Right cardiac atrium (tissue), 5 donors: ENCODE data around the gene PEX6. TPM values are rescaled to one million over a fixed set of nuclear protein-coding genes. Genes with fewer than 3 reads are reported as not detected.
"Not testable (repeated sequence)": the region's sequence is repeated elsewhere in the genome, so short reads cannot be mapped to it uniquely, and the experiment has no call there.

Source experiments
- ATAC-seq, 2 donors: fragments of 200-7000 bp; cut with Tn5 transposase; one replicate each; pipeline versions ENCODE4 v1.8.0 to v1.9.1; 2020; ENCODE audit warnings: moderate library complexity in 2 of 2, mild to moderate bottlenecking in 1 of 2
- DNase-seq, 3 donors: peaks; one replicate each; pipeline ENCODE4 v3.0.0-alpha.2; 2020
- H3K27ac ChIP-seq: one replicate; pipeline ENCODE4 v1.5.1; 2013; ENCODE audit warnings: mild to moderate bottlenecking, low read length, control low read depth, moderate library complexity
- H3K27me3 ChIP-seq: one replicate; pipeline ENCODE4 v1.6.1; 2013; ENCODE audit not compliant: control insufficient read depth, insufficient read depth
- H3K4me1 ChIP-seq: one replicate; pipeline ENCODE4 v1.6.1; 2013; ENCODE audit warnings: low read length; ENCODE audit not compliant: control insufficient read depth, insufficient read depth
- H3K4me3 ChIP-seq: one replicate; pipeline ENCODE4 v1.5.1; 2013; ENCODE audit warnings: low read length, control low read depth
- H3K9me3 ChIP-seq: one replicate; pipeline ENCODE4 v1.6.1; 2013; ENCODE audit warnings: low read length; ENCODE audit not compliant: control insufficient read depth
- WGBS: extraction: QIAGEN DNeasy Blood & Tissue Kit; methylation state at CpG from one replicate; pipeline ENCODE4 v1.1.7; 2013; 5-methylcytosine and 5-hydroxymethylcytosine counted together
- intact Hi-C, 4 donors: fragments of 100-400 bp; cut with DNase I; formaldehyde crosslinking; loops; one replicate each; pipeline versions ENCODE4 v1.11.0 to v1.14.0; 2022 to 2023
- polyA plus RNA-seq: library from polyadenylated mRNA; stranded (reverse); fragments of 200-250 nt; gene quantifications from one replicate; pipeline ENCODE4 v1.2.3, GENCODE V29; 2013
- total RNA-seq, 4 donors: library from RNA; stranded (reverse); fragmentation: NEBNext Ultra II Directional; extraction: Animal tissue kit (Norgen Biotek cat#: 25700); gene quantifications; one replicate each; pipeline ENCODE4 v1.2.1, GENCODE V29; 2021
- donor health status: healthy with polysubstance abuse.
- donor health status: DM: no; HTN: yes; CAD: no.
- donor health status: DM: no; HTN: no; CAD: no.
- donor health status: DM: no; HTN: yes; CAD: no; lungs with severe emphysema.
- donor health status: DM: yes; HTN: yes; CAD: no.

Gene PEX6
- total and polyA plus RNA-seq, 5 donors: 16.1 to 30.8 (median 17.9) TPM

DNA sequence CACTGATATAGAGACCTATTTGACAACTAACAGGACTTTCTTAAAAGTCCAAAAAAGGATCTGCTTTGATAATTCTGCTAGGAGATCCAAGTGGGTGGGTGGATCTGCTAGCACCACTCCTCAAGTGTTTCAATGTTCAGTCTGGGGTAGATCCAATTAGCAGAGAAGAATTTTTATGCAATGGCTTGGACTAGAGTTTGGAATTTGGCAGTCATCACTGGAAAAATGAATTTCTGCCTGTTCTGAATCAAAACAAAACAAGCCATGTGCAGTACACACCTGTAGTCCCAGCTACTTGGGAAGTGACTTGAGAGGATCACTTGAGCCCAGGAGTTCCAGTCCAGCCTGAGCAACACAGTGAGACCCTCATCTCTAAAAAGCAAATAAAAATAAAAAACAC is 31.0 kb downstream of the PEX6 start:
- ATAC-seq (peak in 1 of 2 donors; percentile 18), DNase-seq (no peak)
- intact Hi-C loops: no loop called here
- H3K9me3 ChIP-seq: no peaks in the 10 kb centered on the region
- H3K27ac ChIP-seq: no peak overlapping the region
- H3K4me1 ChIP-seq: no peaks in the 10 kb centered on the region
- H3K4me3 ChIP-seq: no peak overlapping the region
- no peaks in the 10 kb centered on the region for H3K27me3 ChIP-seq

DNA sequence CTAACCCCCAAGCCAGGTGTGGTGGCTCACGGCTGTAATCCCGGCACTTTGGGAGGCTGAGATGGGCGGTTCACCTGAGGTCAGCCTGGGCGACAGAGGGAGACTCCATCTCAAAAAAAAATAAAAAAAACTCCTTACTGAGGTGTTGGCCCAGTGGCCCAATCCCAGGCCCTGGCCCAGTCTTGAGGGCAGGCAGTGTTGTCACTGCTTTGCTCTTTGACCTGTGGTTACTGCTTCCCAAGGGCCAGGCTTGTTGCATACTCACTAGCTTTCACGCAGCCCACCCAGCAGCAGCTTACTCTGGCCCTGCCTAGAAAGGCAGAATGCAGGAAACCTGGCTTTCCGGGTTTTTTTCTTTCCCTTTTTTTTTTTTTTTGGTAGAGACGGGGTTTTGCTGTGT is 36.5 kb downstream of the PEX6 start:
- DNase-seq (peak in 1 of 3 donors; percentile 20), ATAC-seq (no peak)
- no peaks in the 10 kb centered on the region for H3K27me3 ChIP-seq
- intact Hi-C loops: no loop called here
- no peak overlapping the region for H3K4me3 ChIP-seq
- 72% methylated on average over 7 of the region's 7 CpGs for WGBS
- H3K27ac ChIP-seq: no peak overlapping the region
- no peaks in the 10 kb centered on the region for H3K9me3 ChIP-seq
- H3K4me1 ChIP-seq: no peaks in the 10 kb centered on the region

DNA sequence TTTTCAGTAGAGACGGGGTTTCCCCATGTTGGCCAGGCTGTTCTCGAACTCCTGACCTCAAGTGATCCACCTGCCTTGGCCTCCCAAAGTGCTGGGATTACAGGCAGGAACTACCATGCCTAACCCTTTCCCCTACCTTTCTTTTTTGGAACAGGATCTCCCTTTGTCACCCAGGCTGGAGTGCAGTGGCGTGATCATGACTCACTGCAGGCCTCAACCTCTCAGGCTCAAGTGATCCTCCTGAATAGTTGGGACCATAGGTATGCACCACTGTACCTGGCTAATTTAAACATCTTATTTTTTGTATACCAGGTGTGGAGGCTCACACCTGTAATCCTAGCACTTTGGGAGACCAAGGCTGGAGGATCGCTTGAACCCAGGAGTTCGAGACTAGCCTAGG is 37.6 kb downstream of the PEX6 start:
- DNase-seq, ATAC-seq, intact Hi-C loops, H3K27ac ChIP-seq, H3K4me3 ChIP-seq, H3K9me3 ChIP-seq, H3K27me3 ChIP-seq, H3K4me1 ChIP-seq: not testable (repeated sequence)
- WGBS: 98% methylated on average over 5 of the region's 5 CpGs

- Histone ChIP-seq H3K9me3 (no peaks in the 10 kb centered on the region), H3K4me1 (no peaks in the 10 kb centered on the region), H3K27ac (no peak overlapping the region), H3K27me3 (no peaks in the 10 kb centered on the region), H3K4me3 (no peak overlapping the region)
- DNase-seq: peak in 1 of 3 donors; percentile 16
- intact Hi-C loops: no loop called here
- peak in 1 of 2 donors; percentile 12 for ATAC-seq
- WGBS: 93% methylated on average over 6 of the region's 6 CpGs
These were observed 38.4 kb downstream of the PEX6 start for GRCh38 chr6:42940493-42941045.

GRCh38 chr6:42939810-42940167 is 39.2 kb downstream of the PEX6 start:
- no peak overlapping the region for H3K4me3 ChIP-seq
- intact Hi-C loops: no loop called here
- H3K27ac ChIP-seq: no peak overlapping the region
- WGBS: 73% methylated on average over 4 of the region's 4 CpGs
- H3K4me1 ChIP-seq: no peaks in the 10 kb centered on the region
- DNase-seq (no peak), ATAC-seq (no peak)
- no peaks in the 10 kb centered on the region for H3K27me3 ChIP-seq
- H3K9me3 ChIP-seq: no peaks in the 10 kb centered on the region

GRCh38 chr6:42938987-42939809 is 39.8 kb downstream of the PEX6 start:
- DNase-seq (peak in 1 of 3 donors; percentile 28), ATAC-seq (peak; percentile 31 to 34)
- H3K27ac ChIP-seq: no peak overlapping the region
- H3K4me1 ChIP-seq: no peaks in the 10 kb centered on the region
- no peaks in the 10 kb centered on the region for H3K9me3 ChIP-seq
- WGBS: 82% methylated on average over 9 of the region's 9 CpGs
- no peak overlapping the region for H3K4me3 ChIP-seq
- no peaks in the 10 kb centered on the region for H3K27me3 ChIP-seq
- intact Hi-C loops: no loop called here

- intact Hi-C loops: no loop called here
- Histone ChIP-seq H3K27me3 (no peaks in the 10 kb centered on the region), H3K9me3 (no peaks in the 10 kb centered on the region), H3K27ac (no peak overlapping the region), H3K4me3 (no peak overlapping the region), H3K4me1 (no peaks in the 10 kb centered on the region)
- ATAC-seq (no peak), DNase-seq (peak in 1 of 3 donors; percentile 11)
- 86% methylated on average over 5 of the region's 5 CpGs for WGBS
These were observed 40.6 kb downstream of the PEX6 start for GRCh38 chr6:42938428-42938796.

- WGBS: 93% methylated on average over 13 of the region's 13 CpGs
- no peak for ATAC-seq
- H3K27me3 ChIP-seq: no peaks in the 10 kb centered on the region
- intact Hi-C loops: no loop called here
- H3K9me3 ChIP-seq: no peaks in the 10 kb centered on the region
- H3K4me3 ChIP-seq: no peak overlapping the region
- DNase-seq: peak in 1 of 3 donors; percentile 18
- no peak overlapping the region for H3K27ac ChIP-seq
- no peaks in the 10 kb centered on the region for H3K4me1 ChIP-seq
These were observed 41.2 kb downstream of the PEX6 start for GRCh38 chr6:42937548-42938427.

- Histone ChIP-seq H3K4me1 (no peaks in the 10 kb centered on the region), H3K4me3 (no peak overlapping the region), H3K27me3 (no peaks in the 10 kb centered on the region), H3K9me3 (no peaks in the 10 kb centered on the region), H3K27ac (no peak overlapping the region)
- intact Hi-C loops: no loop called here
- DNase-seq: no peak
- no peak for ATAC-seq
- WGBS: 96% methylated on average over 11 of the region's 11 CpGs
These were observed 42.6 kb downstream of the PEX6 start for GRCh38 chr6:42936398-42936797.

DNA sequence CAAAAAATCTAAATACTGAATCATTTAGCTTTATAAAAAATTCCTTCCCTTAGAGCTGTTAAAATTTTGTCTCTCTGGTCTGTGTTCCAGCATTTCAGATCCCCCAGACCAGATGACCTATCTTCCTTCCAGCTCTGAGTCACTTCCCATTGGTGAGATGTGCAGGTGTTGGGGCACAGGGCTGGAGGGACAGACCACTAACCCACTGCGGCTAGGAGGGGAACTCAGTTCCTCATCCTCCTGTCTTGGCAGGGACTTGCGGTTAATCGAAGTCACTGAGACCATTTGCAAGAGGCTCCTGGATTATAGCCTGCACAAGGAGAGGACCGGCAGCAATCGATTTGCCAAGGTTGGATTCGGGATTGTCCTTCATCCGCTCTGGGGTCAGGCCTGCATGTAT is 43.7 kb downstream of the PEX6 start:
- ATAC-seq: no peak
- Histone ChIP-seq H3K9me3 (no peaks in the 10 kb centered on the region), H3K27ac (no peak overlapping the region), H3K4me1 (no peaks in the 10 kb centered on the region), H3K27me3 (no peaks in the 10 kb centered on the region), H3K4me3 (no peak overlapping the region)
- no peak for DNase-seq
- intact Hi-C loops: no loop called here
- 83% methylated on average over 7 of the region's 7 CpGs for WGBS

DNA sequence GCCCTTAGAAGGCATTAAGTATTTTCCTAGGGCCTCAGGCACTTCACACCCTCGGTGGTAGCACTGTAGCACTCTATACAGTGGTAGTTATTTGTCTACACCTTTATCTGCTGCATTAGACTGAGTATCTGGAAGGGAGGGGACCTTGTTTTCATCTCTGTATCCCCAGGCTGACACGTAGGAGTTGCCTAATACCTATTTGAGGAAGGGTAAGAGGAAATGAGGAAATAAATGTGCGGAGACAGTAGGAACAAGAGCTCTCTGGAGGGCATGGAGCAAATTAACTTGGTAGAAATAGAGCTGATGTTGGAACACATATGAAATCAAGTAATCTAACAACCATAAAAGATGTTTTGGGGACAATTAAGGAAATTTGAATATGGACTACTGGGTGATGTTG is 45.8 kb downstream of the PEX6 start:
- no peaks in the 10 kb centered on the region for H3K27me3 ChIP-seq
- no peak for ATAC-seq
- no peaks in the 10 kb centered on the region for H3K9me3 ChIP-seq
- DNase-seq: no peak
- H3K4me3 ChIP-seq: no peak overlapping the region
- H3K4me1 ChIP-seq: no peaks in the 10 kb centered on the region
- intact Hi-C loops: no loop called here
- no peak overlapping the region for H3K27ac ChIP-seq
- 45% methylated on average over 3 of the region's 3 CpGs for WGBS
